ENCODE results near the gene CCND1. TPM values are rescaled to one million over a fixed set of nuclear protein-coding genes. Genes with fewer than 3 reads are reported as not detected.

CCND1 gene
- total RNA-seq, 1 experiment from 2014 or later = 106 TPM

- POLR2A ChIA-PET = interaction anchor here (0.6 to 1.0 kb wide), 2 partner anchors 18 to 114 kb away, joined by 3 to 4 read pairs; no protein-coding TSS in a partner anchor
- TF ChIP-seq CTCF (IDR thresholded peaks at IDR 0.05; ENCODE audit: unreplicated experiment) = no peak
- intact Hi-C loops (cut with micrococcal nuclease) = no loop called here
- Mint-ChIP-seq H3K27me3 (ENCODE audit: insufficient read depth, unreplicated experiment) (peaks cover 29% of the 10 kb centered on the region), H3K36me3 (ENCODE audit: insufficient read depth, unreplicated experiment) (no peaks in the 10 kb centered on the region), H3K4me1 (ENCODE audit: insufficient read depth, unreplicated experiment) (no peaks in the 10 kb centered on the region), H3K27ac (ENCODE audit: low read depth, unreplicated experiment) (no peak overlapping the region), H3K9me3 (ENCODE audit: unreplicated experiment) (no peaks in the 10 kb centered on the region), H3K4me3 (ENCODE audit: unreplicated experiment) (no peak overlapping the region)
- DNase-seq (ENCODE audit: unreplicated experiment) = no peak
- BruUV-seq (replicated peaks) = no TSS peak
- CTCF ChIA-PET = no interaction called here
Measured at GRCh38 chr11:69605737-69606526, 35.0 kb upstream of the CCND1 start.

- CTCF ChIA-PET = no interaction called here
- DNase-seq (ENCODE audit: unreplicated experiment) = no peak
- no TSS peak for BruUV-seq (replicated peaks)
- H3K4me3 Mint-ChIP-seq (ENCODE audit: unreplicated experiment) = no peak overlapping the region
- H3K27me3 Mint-ChIP-seq (ENCODE audit: insufficient read depth, unreplicated experiment) = peaks cover 29% of the 10 kb centered on the region
- intact Hi-C loops (cut with micrococcal nuclease) = no loop called here
- H3K4me1 Mint-ChIP-seq (ENCODE audit: insufficient read depth, unreplicated experiment) = no peaks in the 10 kb centered on the region
- no peaks in the 10 kb centered on the region for H3K36me3 Mint-ChIP-seq (ENCODE audit: insufficient read depth, unreplicated experiment)
- H3K27ac Mint-ChIP-seq (ENCODE audit: low read depth, unreplicated experiment) = no peak overlapping the region
- POLR2A ChIA-PET = no interaction called here
- no peaks in the 10 kb centered on the region for H3K9me3 Mint-ChIP-seq (ENCODE audit: unreplicated experiment)
- no peak for TF ChIP-seq CTCF (IDR thresholded peaks at IDR 0.05; ENCODE audit: unreplicated experiment)
Measured at GRCh38 chr11:69609351-69609750, 31.6 kb upstream of the CCND1 start.

GRCh38 chr11:69611548-69612526 lies 29.1 kb upstream of the CCND1 start:
- Mint-ChIP-seq H3K27me3 (ENCODE audit: insufficient read depth, unreplicated experiment) (peaks cover 19% of the 10 kb centered on the region), H3K4me1 (ENCODE audit: insufficient read depth, unreplicated experiment) (no peaks in the 10 kb centered on the region), H3K36me3 (ENCODE audit: insufficient read depth, unreplicated experiment) (no peaks in the 10 kb centered on the region), H3K4me3 (ENCODE audit: unreplicated experiment) (no peak overlapping the region), H3K27ac (ENCODE audit: low read depth, unreplicated experiment) (no peak overlapping the region), H3K9me3 (ENCODE audit: unreplicated experiment) (no peaks in the 10 kb centered on the region)
- CTCF ChIA-PET = interaction anchor here (0.5 kb wide), 1 partner anchor 308 kb away, joined by 3 read pairs; no protein-coding TSS in a partner anchor
- intact Hi-C loops (cut with micrococcal nuclease) = no loop called here
- no peak for DNase-seq (ENCODE audit: unreplicated experiment)
- no TSS peak for BruUV-seq (replicated peaks)
- TF ChIP-seq CTCF (IDR thresholded peaks at IDR 0.05; ENCODE audit: unreplicated experiment) = no peak
- POLR2A ChIA-PET = no interaction called here

- no peaks in the 10 kb centered on the region for H3K36me3 Mint-ChIP-seq (ENCODE audit: insufficient read depth, unreplicated experiment)
- H3K4me1 Mint-ChIP-seq (ENCODE audit: insufficient read depth, unreplicated experiment) = no peaks in the 10 kb centered on the region
- no peak overlapping the region for H3K4me3 Mint-ChIP-seq (ENCODE audit: unreplicated experiment)
- POLR2A ChIA-PET = no interaction called here
- H3K9me3 Mint-ChIP-seq (ENCODE audit: unreplicated experiment) = no peaks in the 10 kb centered on the region
- BruUV-seq (replicated peaks) = no TSS peak
- peaks cover 1% of the 10 kb centered on the region for H3K27me3 Mint-ChIP-seq (ENCODE audit: insufficient read depth, unreplicated experiment)
- H3K27ac Mint-ChIP-seq (ENCODE audit: low read depth, unreplicated experiment) = no peak overlapping the region
- CTCF ChIA-PET = interaction anchor here (0.6 kb wide), 1 partner anchor 584 kb away, joined by 3 read pairs; no protein-coding TSS in a partner anchor
- intact Hi-C loops (cut with micrococcal nuclease) = no loop called here
- TF ChIP-seq CTCF (IDR thresholded peaks at IDR 0.05; ENCODE audit: unreplicated experiment) = no peak
- DNase-seq (ENCODE audit: unreplicated experiment) = no peak
Measured at GRCh38 chr11:69613594-69613993, 27.4 kb upstream of the CCND1 start.
